AG10803 (cell line): ENCODE measurements around the gene WDR82.

ENCODE experiments used
- DNase-seq: peaks from one replicate; pipeline ENCODE4 v3.0.0; 2010; ENCODE audit warnings: low read depth
- H3K4me3 ChIP-seq: 2 replicates; pipeline ENCODE4 v1.5.1; 2011; ENCODE audit warnings: mild to moderate bottlenecking, low read length, control low read depth
- CTCF ChIP-seq: conservative IDR thresholded peaks from 2 replicates; pipeline ENCODE4 v1.5.1; 2011; ENCODE audit warnings: mild to moderate bottlenecking, low read length, control low read depth, inconsistent platforms

Gene WDR82

GRCh38 chr3:52234516-52235447 lies 43.7 kb downstream of the WDR82 start:
- DNase-seq: no peak
- no peak for TF ChIP-seq CTCF
- H3K4me3 ChIP-seq: no peak overlapping the region

GRCh38 chr3:52233968-52234367 lies 44.5 kb downstream of the WDR82 start:
- TF ChIP-seq CTCF: no peak
- no peak overlapping the region for H3K4me3 ChIP-seq
- DNase-seq: no peak

GRCh38 chr3:52233108-52233591 lies 45.3 kb downstream of the WDR82 start:
- DNase-seq: no peak
- TF ChIP-seq CTCF: no peak
- H3K4me3 ChIP-seq: no peak overlapping the region

DNA sequence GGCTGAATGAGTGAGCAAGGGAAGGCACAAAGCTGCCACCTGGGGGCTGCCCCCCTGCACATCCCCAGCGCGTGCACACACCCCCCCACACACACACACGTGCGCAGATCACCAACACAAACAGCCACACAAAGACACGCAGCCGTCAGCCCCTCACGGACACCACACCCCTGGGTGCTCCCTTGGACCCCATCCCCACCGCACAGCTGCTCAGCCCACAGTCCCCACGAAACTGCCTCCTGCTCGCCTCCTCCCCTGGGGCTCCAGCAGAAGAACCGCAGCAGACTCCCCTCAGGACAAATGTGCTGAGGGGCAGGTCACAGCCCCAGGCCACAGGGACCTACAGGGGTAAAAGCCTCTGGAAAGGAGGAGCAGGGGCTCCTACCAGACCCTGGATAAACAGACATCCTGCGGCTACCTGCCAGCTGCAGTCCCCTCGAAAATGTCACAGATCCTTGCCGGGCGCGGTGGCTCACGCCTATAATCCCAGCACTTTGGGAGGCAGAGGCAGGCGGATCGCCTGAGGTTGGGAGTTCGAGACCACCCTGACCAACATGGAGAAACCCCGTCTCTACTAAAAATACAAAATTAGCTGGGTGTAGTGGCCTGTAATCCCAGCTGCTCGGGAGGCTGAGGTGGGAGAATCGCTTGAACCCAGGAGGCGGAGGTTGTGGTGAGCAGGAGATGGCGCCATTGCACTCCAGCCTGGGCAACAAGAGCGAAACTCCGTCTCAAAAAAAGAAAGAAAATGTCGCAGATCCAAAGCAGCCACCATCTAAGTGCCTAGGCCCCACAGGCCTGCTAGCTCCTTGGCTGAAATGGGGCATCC lies 46.0 kb downstream of the WDR82 start:
- DNase-seq: no peak
- H3K4me3 ChIP-seq: no peak overlapping the region
- no peak for TF ChIP-seq CTCF

DNA sequence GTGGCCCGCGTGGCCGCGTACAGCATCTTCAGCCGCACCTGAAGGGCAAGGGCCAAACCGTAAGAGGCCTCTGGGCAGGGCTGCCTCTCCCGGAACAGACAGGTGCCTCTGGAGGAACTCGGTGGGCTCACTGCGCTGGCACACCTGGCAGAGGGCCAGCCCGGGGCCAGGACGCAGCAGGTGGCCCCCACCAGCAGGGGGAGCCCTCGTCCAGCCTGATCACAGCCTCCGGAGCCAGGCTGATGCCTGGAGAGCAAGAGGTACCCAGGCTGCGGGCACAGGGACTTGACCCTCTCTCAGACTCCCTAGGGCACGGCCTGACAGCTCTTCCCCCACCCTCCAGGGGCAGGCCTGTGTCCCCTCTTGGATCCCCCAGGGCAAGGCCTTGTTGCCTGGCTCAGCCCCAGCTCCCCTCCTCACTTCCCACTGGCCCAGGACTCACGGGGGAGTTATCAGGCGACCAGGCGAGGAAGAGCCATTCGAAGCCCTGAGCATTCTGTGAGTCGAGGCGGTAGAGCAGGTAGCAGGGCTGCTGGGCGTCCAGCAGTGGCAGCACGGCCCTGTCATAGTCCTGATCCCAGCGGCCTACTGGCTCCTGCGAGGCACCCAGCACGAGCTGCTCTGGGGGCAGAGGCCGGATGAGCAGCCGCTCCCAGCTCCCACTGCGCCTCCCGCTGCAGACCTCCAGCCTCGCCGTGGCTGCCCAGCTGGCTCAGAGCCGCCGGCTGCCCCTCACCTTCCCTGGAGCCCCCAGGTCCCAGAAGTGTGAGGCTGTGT lies 46.8 kb downstream of the WDR82 start:
- peak; percentile 50 for DNase-seq
- peak; percentile 77 for TF ChIP-seq CTCF
- H3K4me3 ChIP-seq: no peak overlapping the region

DNA sequence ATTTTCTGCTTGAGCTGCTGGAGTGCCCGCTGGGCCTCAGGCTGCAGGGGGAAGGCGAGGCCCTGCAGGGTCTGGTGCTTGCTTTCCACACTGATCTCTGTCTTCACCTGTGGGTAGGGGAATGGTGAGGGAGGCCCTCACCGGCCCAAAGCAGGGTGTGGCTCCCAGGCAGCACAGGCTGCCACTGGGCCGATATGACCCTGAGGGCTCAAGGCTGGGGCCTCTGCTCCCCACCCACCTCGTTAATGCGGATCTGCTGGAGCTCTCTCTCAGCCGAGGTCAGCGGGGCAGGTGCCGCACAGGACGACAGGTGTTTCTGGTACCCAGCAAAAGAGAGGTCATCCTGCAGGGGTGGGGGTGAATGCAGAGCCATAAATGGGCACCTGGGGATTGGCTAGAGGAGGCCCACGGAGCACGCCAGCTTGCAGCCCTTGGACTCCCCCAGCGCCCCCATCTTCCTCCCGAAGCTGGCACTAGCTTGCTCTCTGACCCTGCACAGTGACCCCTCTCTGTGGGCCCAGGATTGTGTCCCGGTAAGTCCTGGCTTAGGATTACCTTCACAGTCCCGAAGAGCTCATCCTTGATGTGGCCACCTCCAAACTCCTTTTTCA lies 47.5 kb downstream of the WDR82 start:
- H3K4me3 ChIP-seq: no peak overlapping the region
- no peak for TF ChIP-seq CTCF
- no peak for DNase-seq
